Middle frontal gyrus (tissue), 1 donor: ENCODE measurements around the gene EARS2.
"Not testable (repeated sequence)": the region's sequence is repeated elsewhere in the genome, so short reads cannot be mapped to it uniquely, and the experiment has no call there.

ENCODE experiments used
- DNase-seq: peaks from one replicate; pipeline ENCODE4 v3.0.0-alpha.2; 2015; ENCODE audit warnings: low spot score; ENCODE audit errors: extremely low spot score

EARS2 gene

DNA sequence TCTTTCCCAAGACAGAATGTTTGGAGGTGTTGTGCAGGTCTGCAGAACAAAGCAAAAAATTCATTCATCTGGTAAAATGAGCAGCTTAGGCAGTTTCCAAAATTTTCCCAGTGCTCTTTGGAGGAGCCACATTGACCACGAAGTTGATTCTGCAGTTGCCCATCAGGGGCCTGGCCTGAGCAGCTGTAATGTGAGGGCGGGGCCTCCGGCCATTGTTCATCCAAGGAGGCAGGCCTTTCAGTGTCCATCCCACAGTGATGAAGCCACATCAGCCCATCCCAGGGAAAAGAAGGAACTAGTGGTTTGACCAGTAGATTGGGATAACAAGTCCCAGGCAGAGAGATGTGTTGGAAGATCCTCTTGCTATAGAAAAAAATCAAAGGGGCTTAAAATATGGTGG, 10.5 kb upstream of the EARS2 start:
- DNase-seq: no peak

DNA sequence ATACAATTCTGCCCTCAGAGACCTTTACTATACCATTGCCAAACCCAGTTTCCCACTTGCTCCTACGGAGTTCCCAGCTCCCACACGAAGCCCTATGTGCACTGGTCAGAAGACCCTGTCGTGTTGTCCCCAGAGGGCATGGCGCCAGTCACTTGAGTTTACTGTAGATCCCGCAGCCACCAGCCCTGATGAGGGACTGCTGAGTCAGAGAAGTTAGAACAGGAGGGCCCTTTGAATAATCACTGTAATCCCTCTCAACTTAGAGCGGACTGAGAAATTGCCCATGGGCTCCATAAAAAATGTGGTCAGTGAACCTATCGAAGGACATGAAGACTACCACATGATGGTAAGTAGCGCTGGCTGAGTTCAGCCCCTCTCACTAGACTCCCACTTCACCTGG, 9.6 kb upstream of the EARS2 start:
- DNase-seq: no peak

DNA sequence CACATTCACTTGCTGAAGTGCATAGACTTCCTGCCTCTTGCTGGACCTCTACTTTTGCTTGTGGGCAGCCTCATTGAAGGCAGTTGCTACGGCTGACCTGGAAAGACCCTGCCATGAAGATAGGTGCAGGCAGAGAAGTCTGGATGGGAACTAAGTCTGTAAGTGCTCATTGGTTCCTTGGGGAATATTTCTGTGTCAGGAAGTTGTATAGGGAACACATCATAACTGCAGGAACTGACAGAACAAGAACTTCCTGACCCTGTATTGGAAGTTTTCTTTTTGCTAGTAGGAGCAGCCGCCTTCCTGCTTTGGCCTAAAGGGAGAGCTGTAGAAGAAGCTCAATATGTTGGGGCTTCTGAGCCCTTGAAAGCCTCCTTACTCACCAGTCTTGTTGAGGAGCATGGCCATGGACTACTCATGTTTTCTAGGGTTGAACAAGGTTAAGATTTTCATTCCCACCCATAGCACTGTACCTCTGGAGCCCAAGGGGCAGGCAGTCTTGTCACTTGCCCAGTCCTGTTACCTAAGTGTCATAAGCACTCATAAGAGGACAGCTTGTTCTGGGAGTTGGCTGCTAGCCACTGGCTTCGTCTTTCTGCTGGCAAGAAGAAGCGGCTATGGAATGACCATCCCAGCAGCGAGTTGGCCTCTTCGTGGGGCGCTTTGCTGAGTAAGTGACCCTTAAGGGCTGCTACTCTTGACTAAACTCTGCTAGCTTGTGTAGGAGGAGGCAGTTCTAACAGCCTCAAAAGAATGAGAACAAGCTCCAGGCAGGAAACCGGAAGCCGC, 7.6 kb upstream of the EARS2 start:
- DNase-seq: no peak

DNA sequence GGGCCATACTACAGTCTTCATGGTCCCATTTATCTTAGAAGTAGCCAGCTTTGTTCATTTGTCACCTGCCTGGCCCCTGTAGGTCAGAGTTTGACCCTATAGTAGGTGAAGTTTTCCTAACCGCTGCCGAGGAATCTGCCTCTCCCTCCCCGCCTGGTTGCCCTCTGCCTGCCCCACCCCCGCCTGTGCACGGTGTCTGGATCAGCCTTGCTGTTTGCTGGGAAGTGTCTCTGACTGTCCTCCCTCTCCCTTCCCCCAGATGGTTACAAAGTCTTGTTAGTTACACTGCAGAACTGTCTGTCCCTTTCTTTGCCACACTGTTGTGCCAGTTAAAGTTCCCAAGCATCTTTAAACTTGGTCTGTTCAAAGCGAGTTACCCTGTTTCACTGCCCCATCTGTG, 6.0 kb upstream of the EARS2 start:
- DNase-seq: no peak

DNA sequence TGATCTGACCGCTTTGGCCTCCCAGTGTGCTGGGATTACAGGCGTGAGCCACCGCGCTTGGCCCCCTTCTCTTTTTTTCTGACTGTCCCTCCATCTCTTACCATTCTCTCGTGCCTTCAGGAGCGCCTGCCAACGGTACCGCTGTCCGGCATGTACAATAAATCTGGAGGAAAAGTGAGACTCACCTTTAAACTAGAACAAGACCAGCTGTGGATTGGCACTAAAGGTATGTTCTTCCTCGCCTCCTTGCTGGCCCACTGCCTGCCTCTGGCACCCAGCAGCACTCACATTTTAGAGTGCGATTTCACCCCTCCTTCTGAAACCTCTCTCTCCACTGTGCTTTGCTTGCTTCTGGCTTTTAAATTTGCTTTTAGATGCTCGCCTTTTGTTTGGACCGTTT, 5.4 kb upstream of the EARS2 start:
- no peak for DNase-seq

DNA sequence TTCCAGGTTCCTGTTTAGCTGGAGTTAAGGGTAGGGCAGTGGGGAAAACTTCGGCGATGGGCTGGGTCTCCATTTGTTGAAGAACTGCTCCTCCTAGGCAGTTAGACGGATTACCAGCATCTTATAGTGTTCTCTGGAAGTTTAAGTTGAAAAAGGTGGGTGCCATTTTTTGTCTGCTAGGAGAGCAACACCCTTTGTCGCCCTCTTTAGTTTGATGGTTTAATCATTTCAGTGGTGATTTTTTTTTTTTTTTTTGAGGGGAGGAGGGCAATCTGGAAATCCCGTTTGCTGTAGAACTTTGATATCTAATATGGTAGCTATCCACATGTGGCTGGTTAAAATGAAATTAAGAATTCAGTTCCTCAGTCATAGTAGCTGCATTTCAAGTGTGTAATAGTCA, 4.4 kb upstream of the EARS2 start:
- DNase-seq: no peak

DNA sequence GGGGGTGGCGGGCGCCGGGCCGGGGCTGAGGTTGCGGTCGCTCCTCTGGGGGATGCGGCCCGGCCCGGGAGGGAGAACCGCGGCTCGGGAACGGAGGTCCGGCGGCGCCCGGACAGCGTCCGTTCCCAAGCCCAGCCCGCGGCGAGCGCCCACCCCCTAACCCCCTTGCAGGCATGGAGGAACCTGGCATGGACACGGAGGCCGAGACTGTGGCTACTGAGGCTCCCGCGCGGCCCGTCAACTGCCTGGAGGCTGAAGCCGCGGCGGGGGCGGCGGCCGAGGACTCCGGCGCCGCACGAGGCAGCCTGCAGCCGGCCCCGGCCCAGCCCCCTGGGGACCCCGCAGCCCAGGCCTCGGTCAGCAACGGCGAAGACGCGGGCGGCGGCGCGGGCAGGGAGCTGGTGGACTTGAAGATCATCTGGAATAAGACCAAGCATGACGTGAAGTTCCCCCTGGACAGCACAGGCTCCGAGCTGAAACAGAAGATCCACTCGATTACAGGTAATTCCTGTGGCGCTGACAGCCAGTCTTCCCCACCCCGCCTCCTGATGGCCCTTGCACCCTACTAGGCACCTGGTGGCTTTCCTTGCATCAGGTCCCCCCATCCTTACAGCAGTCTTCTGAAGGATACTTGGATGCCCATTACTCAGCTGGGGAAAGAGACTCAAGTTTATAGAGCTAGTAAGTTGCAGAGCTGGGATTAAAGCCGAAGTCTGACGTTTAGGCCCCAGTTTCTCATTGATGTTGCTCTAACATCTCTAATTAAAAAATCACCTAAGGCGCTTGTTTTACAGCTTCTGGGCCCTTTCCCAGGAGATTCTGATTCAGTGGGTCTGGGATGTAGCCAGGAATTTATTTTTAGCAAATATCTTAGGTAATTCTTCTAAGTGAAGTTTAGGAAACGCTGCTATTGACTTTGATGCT, 891 bp upstream of the EARS2 start:
- no peak for DNase-seq

DNA sequence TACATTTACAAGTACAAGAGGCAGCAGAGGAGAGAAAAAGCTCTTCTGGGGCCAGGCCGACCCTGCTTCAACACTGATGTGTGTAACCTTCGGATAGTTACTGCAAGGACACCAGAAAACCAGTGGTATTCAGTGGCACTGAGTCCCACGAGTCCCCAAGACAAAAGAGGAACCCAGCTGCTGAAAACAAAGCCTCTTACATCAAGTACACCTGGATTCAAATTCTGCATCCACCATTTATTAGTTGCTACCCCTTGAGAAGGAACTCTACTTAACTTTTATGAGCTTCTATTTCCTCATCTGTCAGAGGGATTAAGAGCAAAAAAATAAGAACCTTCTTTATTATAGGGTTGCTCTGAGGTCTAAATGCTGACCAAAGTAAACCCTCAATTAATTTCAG, 2.6 kb downstream of the EARS2 start:
- DNase-seq: no peak

DNA sequence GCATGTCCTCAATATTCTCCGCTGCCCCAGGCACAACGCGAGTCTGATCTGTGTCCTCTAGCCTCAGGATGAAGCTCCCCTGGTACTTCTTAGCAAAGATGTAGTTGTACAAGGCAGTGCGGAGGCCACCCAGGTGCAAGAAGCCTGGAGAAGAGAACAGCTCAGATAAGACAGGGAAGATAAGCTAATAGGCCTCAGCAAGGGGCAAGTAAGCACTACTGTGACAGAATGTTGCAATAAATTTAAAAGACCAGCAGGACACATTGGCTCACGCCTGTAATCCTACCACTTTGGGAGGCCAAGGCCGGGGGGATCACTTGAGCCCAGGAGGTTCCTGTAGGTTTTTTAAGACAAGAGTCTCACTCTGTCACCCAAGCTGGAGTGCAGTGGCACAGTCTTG, 5.0 kb downstream of the EARS2 start:
- no peak for DNase-seq

DNA sequence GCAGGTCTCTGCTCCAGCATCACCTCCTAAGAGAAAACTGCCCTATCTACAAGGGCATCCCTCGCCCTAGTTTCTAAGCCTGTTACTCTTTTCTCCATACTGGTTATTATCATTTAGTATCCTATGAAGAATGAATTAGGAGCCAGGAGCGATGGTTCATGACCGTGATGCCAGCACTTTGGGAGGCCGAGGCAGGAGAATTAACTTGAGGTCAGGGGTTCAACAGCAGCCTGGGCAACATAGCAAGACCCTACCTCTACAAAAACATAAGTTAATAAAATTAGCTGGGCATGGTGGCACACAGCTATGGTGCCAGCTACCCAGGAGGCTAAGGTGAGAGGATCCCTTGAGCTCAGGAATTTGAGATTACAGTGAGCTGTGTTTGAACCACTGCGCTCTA, 7.2 kb downstream of the EARS2 start:
- DNase-seq: no peak

DNA sequence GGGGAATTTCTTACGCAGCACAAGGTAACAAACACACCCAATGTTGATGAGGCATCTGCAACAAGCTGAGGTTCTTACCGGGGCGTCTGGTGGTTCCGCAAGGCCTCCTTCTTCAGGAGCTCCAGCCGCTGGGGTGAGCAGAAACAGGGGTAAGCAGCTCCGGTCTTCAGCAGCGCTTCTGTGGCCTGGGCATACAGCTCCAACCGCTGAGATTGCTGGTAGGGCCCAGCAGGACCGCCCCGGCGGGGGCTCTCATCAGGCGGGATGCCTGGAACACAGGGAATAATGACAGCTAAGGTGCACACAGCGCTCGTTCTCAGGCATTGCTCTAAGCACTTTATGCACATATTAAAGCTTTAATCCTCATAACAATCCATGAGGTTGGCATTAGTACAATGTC, 12.7 kb downstream of the EARS2 start:
- no peak for DNase-seq

DNA sequence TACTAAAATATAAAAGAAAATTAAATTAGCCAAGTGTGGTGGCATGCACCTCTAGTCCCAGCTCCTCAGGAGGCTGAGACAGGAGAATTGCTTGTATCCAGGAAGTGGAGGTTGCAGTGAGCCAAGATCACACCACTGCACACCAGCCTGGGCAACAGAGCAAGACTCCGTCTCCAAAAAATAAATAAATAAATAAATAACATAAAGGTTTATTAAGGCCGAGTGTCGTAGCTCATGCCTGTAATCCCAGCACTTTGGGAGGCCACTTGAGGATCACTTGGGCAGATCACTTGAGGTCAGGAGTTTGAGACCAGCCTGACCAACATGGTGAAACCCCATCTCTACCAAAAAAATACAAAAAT, 16.4 kb downstream of the EARS2 start:
- not testable (repeated sequence) for DNase-seq

DNA sequence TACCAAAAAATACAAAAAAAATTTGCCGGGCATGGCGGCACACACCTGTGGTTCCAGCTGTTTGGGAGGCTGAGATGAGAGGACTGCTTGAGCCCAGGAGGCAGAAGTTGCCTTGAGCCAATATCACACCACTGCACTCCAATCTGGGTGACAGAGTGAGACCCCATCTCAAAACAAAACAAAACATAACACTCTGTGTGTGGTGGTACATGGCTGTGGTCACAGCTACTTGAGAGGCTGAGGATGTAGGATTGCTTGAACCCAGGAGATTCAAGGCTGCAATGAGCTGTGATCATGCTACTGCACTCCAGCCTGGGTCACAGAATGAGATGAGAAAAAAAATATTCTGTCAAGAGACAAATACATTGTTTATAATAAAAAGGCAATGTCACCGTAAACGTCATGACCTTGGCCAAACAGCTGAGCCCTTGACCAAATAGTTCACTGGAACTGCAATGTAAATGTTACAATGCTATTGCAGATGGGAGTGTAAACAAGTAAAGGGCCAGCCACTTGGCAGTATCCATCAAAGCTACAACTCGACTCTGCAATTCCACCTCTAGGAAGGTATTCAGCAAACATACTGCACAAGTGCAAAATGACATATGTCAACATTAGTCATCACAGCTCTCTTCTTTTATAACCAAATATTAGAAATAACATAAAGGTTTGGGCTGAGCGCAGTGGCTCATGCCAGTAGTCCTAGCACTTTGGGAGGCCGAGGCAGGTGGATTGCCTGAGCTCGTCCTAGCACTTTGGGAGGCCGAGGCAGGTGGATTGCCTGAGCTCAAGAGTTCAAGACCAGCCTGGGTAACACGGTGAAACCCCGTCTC, 16.9 kb downstream of the EARS2 start:
- no peak for DNase-seq

DNA sequence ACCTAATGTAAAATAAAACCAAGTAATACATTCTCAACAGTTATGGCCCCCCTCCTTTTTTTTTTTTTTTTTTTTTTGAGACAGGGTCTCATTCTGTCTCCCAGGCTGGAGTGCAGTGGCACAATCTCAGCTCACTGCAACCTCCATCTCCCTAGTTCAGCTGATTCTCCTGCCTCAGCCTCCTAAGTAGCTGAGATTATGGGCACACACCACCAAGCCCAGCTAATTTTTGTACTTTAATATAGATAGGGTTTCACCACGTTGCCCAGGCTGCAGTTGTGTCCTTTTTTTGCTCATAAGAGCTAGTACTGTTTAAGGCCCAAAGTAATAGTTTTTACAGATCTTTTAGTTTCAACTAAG, 18.3 kb downstream of the EARS2 start:
- no peak for DNase-seq

DNA sequence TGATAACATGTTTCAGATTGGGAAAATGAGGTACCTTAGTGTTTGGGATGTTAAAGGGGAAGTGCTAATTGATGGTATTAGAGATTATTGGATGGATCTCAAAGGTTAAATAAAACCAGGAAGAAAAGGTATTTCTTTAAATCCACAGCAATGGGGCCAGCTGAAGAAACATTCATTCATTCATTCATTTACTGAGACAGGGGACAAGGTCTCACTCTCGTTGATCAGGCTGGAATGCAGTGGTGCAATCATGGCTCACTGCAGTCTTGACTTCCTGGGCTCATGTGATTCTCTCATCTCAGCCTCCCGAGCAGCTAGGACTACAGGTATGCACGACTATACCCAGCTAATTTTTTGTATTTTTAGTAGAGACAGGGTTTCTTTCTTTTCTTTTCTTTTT, 19.8 kb downstream of the EARS2 start:
- DNase-seq: no peak

DNA sequence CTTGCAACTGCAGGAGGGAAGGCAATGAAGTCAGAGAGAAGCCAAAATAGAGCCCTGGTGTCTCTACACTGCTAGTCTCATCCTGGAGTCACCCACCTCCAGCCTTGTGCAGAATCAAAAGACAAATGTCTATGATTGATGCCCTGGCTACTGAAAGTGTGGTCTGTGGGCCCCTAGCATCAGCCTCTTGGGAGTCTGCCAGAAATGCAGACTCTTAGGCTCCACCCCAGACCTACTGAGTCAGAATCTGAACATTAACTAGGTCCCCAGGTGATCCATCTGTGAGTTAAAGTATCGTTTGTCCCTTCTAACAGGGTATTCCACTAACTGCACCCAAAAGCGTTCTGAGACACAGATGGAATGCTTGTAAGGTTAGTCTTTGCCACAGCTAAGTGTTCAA, 21.2 kb downstream of the EARS2 start:
- DNase-seq: no peak

DNA sequence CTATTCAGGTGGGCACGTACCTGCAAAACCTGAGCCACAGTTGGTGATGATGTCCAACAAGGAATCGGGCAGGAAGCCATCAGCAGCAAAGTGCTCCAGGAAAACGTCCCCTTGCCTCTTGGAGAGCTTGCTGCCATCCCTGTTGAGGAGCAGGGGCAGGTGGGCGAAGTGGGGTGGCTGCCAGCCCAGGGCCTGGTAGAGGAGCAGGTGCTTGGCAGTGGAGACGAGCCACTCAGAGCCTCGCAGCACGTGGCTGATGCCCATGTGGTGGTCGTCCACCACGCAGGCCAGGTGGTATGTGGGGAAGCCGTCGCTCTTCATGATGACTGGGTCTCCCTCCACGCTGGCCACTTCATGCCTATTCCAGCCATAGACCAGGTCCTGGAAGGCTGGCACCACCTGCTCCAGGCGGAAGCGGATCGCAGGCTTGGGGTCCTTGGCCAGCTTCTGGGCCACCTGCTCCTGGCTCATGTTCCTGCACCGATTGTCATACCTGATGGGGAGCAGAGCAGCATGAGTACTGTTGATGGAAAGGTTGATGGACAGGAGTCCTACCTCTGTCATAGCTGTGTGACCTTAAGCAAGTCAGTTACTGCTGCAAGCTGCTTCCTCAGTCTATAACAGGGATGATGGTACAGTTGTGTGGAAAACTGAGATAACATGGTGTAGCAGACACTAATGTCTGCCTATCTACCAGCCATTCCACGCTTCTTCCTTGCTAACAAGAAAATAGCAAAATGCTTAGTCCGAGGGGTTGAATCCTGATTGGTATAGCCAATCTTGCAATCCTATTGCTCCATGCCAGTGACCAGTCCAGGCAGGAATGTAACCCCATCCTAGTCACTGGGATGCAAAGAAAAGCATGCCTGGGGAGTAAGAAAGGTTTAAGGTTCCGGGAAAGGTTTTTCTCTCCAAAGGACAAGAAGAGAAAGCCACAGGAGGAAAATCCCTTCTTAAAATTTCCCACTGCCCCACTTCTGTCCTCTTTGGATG, 22.0 kb downstream of the EARS2 start:
- no peak for DNase-seq

DNA sequence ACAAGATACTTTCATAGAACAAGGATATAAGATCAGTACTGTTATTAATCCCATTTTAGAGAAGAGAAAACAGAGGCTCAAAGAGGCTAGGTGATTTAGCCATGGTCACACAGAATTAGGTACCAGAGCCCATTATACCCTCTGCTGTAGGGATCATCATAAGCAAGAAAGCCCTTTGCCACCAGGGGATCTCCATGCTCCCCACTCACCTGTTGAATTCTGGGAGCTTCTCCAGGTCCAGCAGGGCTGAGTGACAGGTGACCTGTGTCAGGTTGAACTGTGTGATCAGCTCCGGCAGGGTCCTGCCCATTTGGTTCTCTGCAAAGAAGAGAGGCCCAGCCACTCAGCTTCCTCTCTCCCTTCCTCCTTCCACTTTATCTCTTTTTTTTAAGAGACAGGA, 24.7 kb downstream of the EARS2 start:
- no peak for DNase-seq

DNA sequence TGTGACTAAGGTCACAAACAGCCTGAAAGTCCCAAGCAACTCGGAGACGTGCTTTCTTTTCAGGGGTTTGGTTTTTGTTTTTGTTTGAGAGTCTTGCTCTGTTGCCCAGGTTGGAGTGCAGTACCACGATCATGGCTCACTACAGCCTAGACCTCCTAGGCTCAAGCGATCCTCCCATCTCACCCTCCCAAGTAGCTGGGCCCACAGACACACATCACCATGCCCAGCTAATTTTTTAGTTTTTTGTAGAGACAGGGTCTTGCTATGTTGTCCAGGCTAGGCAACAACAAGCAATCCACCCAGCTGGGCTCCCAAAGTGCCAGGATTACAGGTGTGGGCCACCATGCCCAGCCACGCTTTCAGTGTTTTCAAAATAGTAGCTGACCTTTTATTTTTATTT, 27.1 kb downstream of the EARS2 start:
- DNase-seq: no peak

DNA sequence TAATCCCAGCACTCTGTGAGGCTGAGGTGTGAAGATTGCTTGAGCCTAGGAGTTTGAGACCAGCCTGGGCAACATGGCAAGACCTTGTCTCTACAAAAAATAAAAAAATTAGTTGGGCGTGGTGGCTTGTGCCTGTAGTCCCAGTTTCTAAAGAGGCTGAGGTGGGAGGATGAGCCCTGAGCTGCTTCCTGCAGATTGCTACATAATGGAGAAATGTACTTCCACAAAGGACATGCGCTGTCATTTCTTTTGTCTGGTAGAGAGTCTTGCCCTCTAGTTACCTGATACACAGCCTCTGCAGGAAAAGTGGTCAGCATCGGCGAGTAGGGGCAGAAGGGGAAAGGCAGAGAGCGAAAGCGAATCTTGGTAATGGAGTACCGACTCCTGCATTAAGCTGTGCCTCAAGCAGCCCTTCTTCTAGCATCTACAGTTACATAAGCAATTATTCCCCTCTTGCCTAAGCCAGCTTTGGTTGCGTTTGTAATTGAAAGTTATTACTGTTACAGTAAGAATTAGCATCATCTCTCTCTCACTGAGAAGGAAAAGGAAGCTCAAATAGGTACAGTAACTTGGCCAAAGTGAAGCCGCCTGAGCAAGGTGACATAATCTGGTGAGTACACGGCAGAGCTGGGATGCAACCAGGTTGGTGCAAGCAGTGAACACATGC, 28.4 kb downstream of the EARS2 start:
- no peak for DNase-seq
